PC-3 (cell line): ENCODE measurements around the gene ROCK2. TPM values are rescaled to one million over a fixed set of nuclear protein-coding genes. Genes with fewer than 3 reads are reported as not detected.

Experiments
- ATAC-seq: fragments of 200-7000 bp; cut with Tn5 transposase; 2 replicates; pipeline ENCODE4 v1.9.1; 2020; ENCODE audit warnings: mild to moderate bottlenecking, moderate library complexity
- BruUV-seq: library from RNA; stranded (reverse); fragments of 400-500 nt; replicated peaks from 2 replicates; lab custom pipeline; 2021; lab: Mats Ljungman, UMichigan
- CTCF ChIA-PET: fragments of 300-600 bp; sonication (Branson Sonifier 250); formaldehyde crosslinking; loops from one replicate; lab custom pipeline; 2022; ENCODE audit warnings: antibody characterized with exemption; lab: Charles Lee
- POLR2A ChIA-PET: fragments of 300-600 bp; sonication (Branson Sonifier 250); formaldehyde crosslinking; loops from one replicate; lab custom pipeline; 2022; ENCODE audit warnings: antibody characterized with exemption; ENCODE audit not compliant: unreplicated experiment; lab: Charles Lee
- DNase-seq: peaks from one replicate; pipeline ENCODE4 v3.0.0-alpha.2; 2015
- H2AFZ ChIP-seq: fragments of 300-600 bp; sonication (generic); 2 replicates; pipeline ENCODE4 v1.6.0; 2016; ENCODE audit warnings: antibody characterized with exemption, low read length
- H3F3A ChIP-seq: fragments of 300-600 bp; sonication (generic); one replicate; pipeline ENCODE4 v1.6.0; 2017; ENCODE audit warnings: antibody characterized with exemption, low read length, control low read depth, mild to moderate bottlenecking; ENCODE audit not compliant: unreplicated experiment
- H3K27ac ChIP-seq: fragments of 300-600 bp; sonication (generic); 2 replicates; pipeline ENCODE4 v1.5.1; 2016; ENCODE audit warnings: mild to moderate bottlenecking, low read length
- H3K27me3 ChIP-seq: fragments of 300-600 bp; sonication (generic); 2 replicates; pipeline ENCODE4 v1.6.1; 2016; ENCODE audit warnings: low read length, mixed read lengths
- H3K36me3 ChIP-seq: fragments of 300-600 bp; sonication (generic); 2 replicates; pipeline ENCODE4 v1.6.1; 2016; ENCODE audit warnings: low read depth, mixed run types, low read length, mixed read lengths
- H3K4me1 ChIP-seq: fragments of 300-600 bp; sonication (generic); 2 replicates; pipeline ENCODE4 v1.5.1; 2016; ENCODE audit warnings: low read length; ENCODE audit not compliant: insufficient read depth
- H3K4me2 ChIP-seq: fragments of 300-600 bp; sonication (generic); 2 replicates; pipeline ENCODE4 v1.6.0; 2016; ENCODE audit warnings: low read length
- H3K4me3 ChIP-seq: fragments of 300-600 bp; sonication (generic); 2 replicates; pipeline ENCODE4 v1.5.1; 2016; ENCODE audit warnings: mild to moderate bottlenecking, low read length, mixed read lengths
- H3K79me2 ChIP-seq: fragments of 300-600 bp; sonication (generic); 2 replicates; pipeline ENCODE4 v1.6.1; 2017; ENCODE audit warnings: low read length, mixed read lengths
- H3K9ac ChIP-seq: fragments of 300-600 bp; sonication (generic); 2 replicates; pipeline ENCODE4 v1.6.0; 2016; ENCODE audit warnings: mild to moderate bottlenecking, low read length
- H3K9me2 ChIP-seq: fragments of 300-600 bp; sonication (generic); replicated peaks from 2 replicates; pipeline ENCODE4 v1.6.1; 2016; ENCODE audit warnings: mixed run types, low read length, mixed read lengths
- H3K9me3 ChIP-seq: fragments of 300-600 bp; sonication (generic); 2 replicates; pipeline ENCODE4 v1.6.1; 2016; ENCODE audit warnings: low read length, mixed read lengths
- H4K20me1 ChIP-seq: fragments of 300-600 bp; sonication (generic); 2 replicates; pipeline ENCODE4 v1.6.1; 2016; ENCODE audit warnings: low read length, mixed read lengths
- CTCF ChIP-seq: fragments of 300-600 bp; sonication (generic); conservative IDR thresholded peaks from 2 replicates; pipeline ENCODE4 v1.5.1; 2017; ENCODE audit warnings: antibody characterized with exemption, low read depth, mild to moderate bottlenecking, low read length
- EZH2 ChIP-seq: fragments of 300-600 bp; sonication (generic); IDR thresholded peaks from one replicate; pipeline ENCODE4 v1.6.1; 2017; ENCODE audit warnings: antibody characterized with exemption, mild to moderate bottlenecking, low read length; ENCODE audit not compliant: unreplicated experiment
- EZH2phosphoT487 ChIP-seq: fragments of 300-600 bp; sonication (generic); IDR thresholded peaks from 2 replicates; pipeline ENCODE4 v1.6.1; 2018; ENCODE audit warnings: mild to moderate bottlenecking, antibody characterized with exemption, low read length, borderline replicate concordance
- intact Hi-C: fragments of 100-400 bp; cut with micrococcal nuclease; formaldehyde crosslinking; loops from 2 replicates; pipeline ENCODE4 v1.9.0; 2023
- total RNA-seq: library from RNA; depleted of rRNA; stranded (reverse); fragments of >200 nt; gene quantifications from 2 replicates; pipeline ENCODE4 v1.2.3, GENCODE V29; 2014

Gene ROCK2
- total RNA-seq, 1 experiment from 2014 or later, result 35.3 TPM

- TF ChIP-seq EZH2 (no peak), EZH2phosphoT487 (no peak), CTCF (no peak)
- ATAC-seq (no peak), DNase-seq (no peak)
- intact Hi-C loops, result no loop called here
- H2AFZ ChIP-seq, result no peak overlapping the region
- no peaks in the 10 kb centered on the region for H3K36me3 ChIP-seq
- no peaks in the 10 kb centered on the region for H3K4me1 ChIP-seq
- H3K79me2 ChIP-seq, result no peaks in the 10 kb centered on the region
- no peaks in the 10 kb centered on the region for H3K27me3 ChIP-seq
- no TSS peak for BruUV-seq
- POLR2A ChIA-PET, result no interaction called here
- no peak overlapping the region for H3K4me3 ChIP-seq
- H3K27ac ChIP-seq, result no peak overlapping the region
- H3F3A ChIP-seq, result no peaks in the 10 kb centered on the region
- H3K4me2 ChIP-seq, result no peak overlapping the region
- H3K9me2 ChIP-seq, result no peaks in the 10 kb centered on the region
- H3K9me3 ChIP-seq, result no peaks in the 10 kb centered on the region
- no peaks in the 10 kb centered on the region for H4K20me1 ChIP-seq
- no peak overlapping the region for H3K9ac ChIP-seq
- CTCF ChIA-PET, result no interaction called here
These were observed 198.4 kb downstream of the ROCK2 start for GRCh38 chr2:11146076-11146475.

- ATAC-seq (no peak), DNase-seq (no peak)
- H2AFZ ChIP-seq, result no peak overlapping the region
- ChIA-PET CTCF (interaction anchor here (0.7 kb wide), 1 partner anchor 336 kb away, joined by 3 read pairs; no protein-coding TSS in a partner anchor), POLR2A (no interaction called here)
- H3K79me2 ChIP-seq, result no peaks in the 10 kb centered on the region
- no peaks in the 10 kb centered on the region for H3F3A ChIP-seq
- no peak overlapping the region for H3K4me2 ChIP-seq
- intact Hi-C loops, result no loop called here
- no peaks in the 10 kb centered on the region for H3K4me1 ChIP-seq
- no peak for TF ChIP-seq CTCF
- TF ChIP-seq EZH2, result no peak
- TF ChIP-seq EZH2phosphoT487, result no peak
- H3K27ac ChIP-seq, result no peak overlapping the region
- BruUV-seq, result no TSS peak
- no peaks in the 10 kb centered on the region for H4K20me1 ChIP-seq
- no peaks in the 10 kb centered on the region for H3K27me3 ChIP-seq
- no peak overlapping the region for H3K9ac ChIP-seq
- H3K9me3 ChIP-seq, result no peaks in the 10 kb centered on the region
- H3K4me3 ChIP-seq, result no peak overlapping the region
- no peaks in the 10 kb centered on the region for H3K36me3 ChIP-seq
- no peaks in the 10 kb centered on the region for H3K9me2 ChIP-seq
These were observed 199.1 kb downstream of the ROCK2 start for GRCh38 chr2:11145350-11145749.

GRCh38 chr2:11144738-11145079, 199.7 kb downstream of the ROCK2 start:
- H3K4me1 ChIP-seq, result no peaks in the 10 kb centered on the region
- intact Hi-C loops, result no loop called here
- no peak for ATAC-seq
- no peaks in the 10 kb centered on the region for H3K9me3 ChIP-seq
- H3K36me3 ChIP-seq, result no peaks in the 10 kb centered on the region
- no peaks in the 10 kb centered on the region for H3F3A ChIP-seq
- H3K4me2 ChIP-seq, result no peak overlapping the region
- H2AFZ ChIP-seq, result no peak overlapping the region
- H3K9me2 ChIP-seq, result no peaks in the 10 kb centered on the region
- BruUV-seq, result no TSS peak
- no peaks in the 10 kb centered on the region for H3K27me3 ChIP-seq
- no peak overlapping the region for H3K9ac ChIP-seq
- H3K4me3 ChIP-seq, result no peak overlapping the region
- TF ChIP-seq CTCF (no peak), EZH2 (no peak), EZH2phosphoT487 (no peak)
- H4K20me1 ChIP-seq, result no peaks in the 10 kb centered on the region
- CTCF ChIA-PET, result interaction anchor here (0.7 kb wide), 1 partner anchor 337 kb away, joined by 3 read pairs; no protein-coding TSS in a partner anchor
- no peak overlapping the region for H3K27ac ChIP-seq
- H3K79me2 ChIP-seq, result no peaks in the 10 kb centered on the region
- DNase-seq, result no peak
- POLR2A ChIA-PET, result interaction anchor here (0.7 kb wide), 1 partner anchor 150 kb away, joined by 3 read pairs; no protein-coding TSS in a partner anchor
